CD4-positive, CD25-positive, alpha-beta regulatory T cell (primary cell): ENCODE data around the gene ATG13. TPM values are rescaled to one million over a fixed set of nuclear protein-coding genes. Genes with fewer than 3 reads are reported as not detected.

ENCODE experiments used
- ATAC-seq, 2 donors: fragments of 150-1000 bp; cut with Tn5 transposase; one replicate each; pipeline ENCODE4 v1.10.0; 2021; ENCODE audit warnings: low read depth in 2 of 2, moderate number of reproducible peaks in 2 of 2, moderate library complexity in 1 of 2
- DNase-seq, 3 donors: peaks; one replicate each; pipeline versions ENCODE4 v3.0.0 to v3.0.0-alpha.2; 2012 to 2022; ENCODE audit warnings: mixed read lengths in 1 of 3
- H3K27ac ChIP-seq: one replicate; pipeline ENCODE4 v1.7.0; 2013; ENCODE audit warnings: mild to moderate bottlenecking, low read length; ENCODE audit not compliant: insufficient read depth, poor library complexity, severe bottlenecking
- H3K27me3 ChIP-seq: one replicate; pipeline ENCODE4 v1.7.0; 2013; ENCODE audit warnings: low read length; ENCODE audit not compliant: control insufficient read depth, insufficient read depth
- H3K36me3 ChIP-seq: one replicate; pipeline ENCODE4 v1.7.0; 2013; ENCODE audit warnings: mild to moderate bottlenecking, low read length, moderate library complexity; ENCODE audit not compliant: control insufficient read depth, insufficient read depth
- H3K4me1 ChIP-seq: 2 replicates; pipeline ENCODE4 v1.7.0; 2013; ENCODE audit warnings: mild to moderate bottlenecking, low read length; ENCODE audit not compliant: insufficient read depth, control insufficient read depth, poor library complexity, severe bottlenecking
- H3K4me3 ChIP-seq: one replicate; pipeline ENCODE4 v1.7.0; 2013; ENCODE audit warnings: low read depth, mild to moderate bottlenecking, low read length, moderate library complexity
- H3K9me3 ChIP-seq, 2 experiments: 1 replicate in 1 of 2; 2 replicates in 1 of 2; pipeline ENCODE4 v1.7.0; 2013; ENCODE audit warnings: low read length in 2 of 2, mild to moderate bottlenecking in 1 of 2, moderate library complexity in 1 of 2; ENCODE audit not compliant: control insufficient read depth in 2 of 2
- H3K27ac Mint-ChIP-seq, 3 donors: one replicate each; pipeline ENCODE4 v1.8.0; 2020 to 2022; ENCODE audit warnings: mild to moderate bottlenecking in 3 of 3, mixed read lengths in 3 of 3, moderate library complexity in 2 of 3
- H3K27me3 Mint-ChIP-seq: one replicate; pipeline ENCODE4 v1.8.0; 2022; ENCODE audit warnings: mild to moderate bottlenecking, mixed read lengths
- H3K36me3 Mint-ChIP-seq: one replicate; pipeline ENCODE4 v1.8.0; 2020; ENCODE audit warnings: mixed read lengths
- H3K4me1 Mint-ChIP-seq, 4 donors: one replicate each; pipeline ENCODE4 v1.8.0; 2020 to 2022; ENCODE audit warnings: mixed read lengths in 4 of 4, mild to moderate bottlenecking in 1 of 4
- H3K4me3 Mint-ChIP-seq, 4 donors: one replicate each; pipeline ENCODE4 v1.8.0; 2020 to 2022; ENCODE audit warnings: mild to moderate bottlenecking in 4 of 4, mixed read lengths in 4 of 4, moderate library complexity in 3 of 4
- H3K9me3 Mint-ChIP-seq, 7 donors: one replicate each; pipeline ENCODE4 v1.8.0; 2020 to 2022; ENCODE audit warnings: mixed read lengths in 7 of 7, mild to moderate bottlenecking in 3 of 7, moderate library complexity in 2 of 7
- polyA plus RNA-seq, 4 donors: library from polyadenylated mRNA; unstranded; fragments of 300-500 nt; fragmentation: Illumina TruSeq; gene quantifications; one replicate each; pipeline ENCODE4 v1.2.3, GENCODE V29; 2021
- total RNA-seq: library from RNA; stranded (reverse); gene quantifications from one replicate; pipeline ENCODE4 v1.2.3, GENCODE V29; 2022

Gene ATG13
- total and polyA plus RNA-seq, 5 donors from 2014 or later, result 69.0 to 135 (median 77.1) TPM

DNA sequence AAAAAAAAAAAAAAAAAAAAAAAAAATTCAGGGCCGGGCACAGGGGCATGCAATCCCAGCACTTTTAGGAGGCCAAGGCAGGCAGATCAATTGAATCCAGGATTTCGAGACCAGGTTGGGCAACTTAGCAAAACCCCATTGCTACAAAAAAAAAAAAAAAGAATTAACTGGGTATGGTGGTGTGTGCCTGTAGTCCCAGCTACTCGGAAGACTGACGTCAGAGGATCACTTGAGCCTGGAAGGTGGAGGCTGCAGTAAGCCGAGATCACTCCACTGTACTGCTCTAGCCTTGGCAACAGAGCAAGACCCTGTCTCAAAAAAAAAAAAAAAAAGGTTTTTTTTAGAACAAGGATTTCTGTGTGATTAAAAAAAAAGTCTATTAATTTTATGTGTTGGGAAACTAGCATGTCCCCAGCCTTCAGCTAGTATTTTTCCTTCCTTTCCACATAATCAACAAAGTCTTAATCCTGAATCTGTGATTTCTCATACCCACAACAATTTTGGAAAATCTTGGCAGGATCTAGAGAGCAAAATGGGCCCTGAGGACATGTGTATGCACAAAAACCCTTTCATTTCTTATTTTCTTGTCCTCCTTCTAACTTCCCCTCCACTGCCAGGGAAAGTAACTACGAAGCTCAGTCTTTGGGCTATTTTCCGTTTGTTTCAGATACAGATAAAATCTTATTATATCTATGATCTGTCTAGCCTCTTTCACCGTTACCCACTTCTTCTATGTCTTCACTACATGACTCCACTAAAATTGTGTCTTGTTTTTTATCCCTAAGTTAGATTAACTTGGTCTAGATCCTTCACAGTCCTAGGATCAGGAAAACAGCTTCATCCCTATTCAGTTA, 17.8 kb upstream of the ATG13 start:
- Mint-ChIP-seq H3K9me3 (no peaks in the 10 kb centered on the region), H3K4me1 (peaks cover 0 to 2% (median under 1%) of the 10 kb centered on the region in 4 donors), H3K27me3 (no peaks in the 10 kb centered on the region), H3K36me3 (peaks cover 4% of the 10 kb centered on the region), H3K4me3 (peak overlapping the region in 1 of 4 donors; percentile 21), H3K27ac (no peak overlapping the region)
- ATAC-seq, result no peak
- Histone ChIP-seq H3K9me3 (no peaks in the 10 kb centered on the region), H3K4me3 (no peak overlapping the region), H3K36me3 (peaks cover 7% of the 10 kb centered on the region), H3K27ac (no peak overlapping the region), H3K4me1 (no peaks in the 10 kb centered on the region), H3K27me3 (no peaks in the 10 kb centered on the region)
- DNase-seq, result no peak

DNA sequence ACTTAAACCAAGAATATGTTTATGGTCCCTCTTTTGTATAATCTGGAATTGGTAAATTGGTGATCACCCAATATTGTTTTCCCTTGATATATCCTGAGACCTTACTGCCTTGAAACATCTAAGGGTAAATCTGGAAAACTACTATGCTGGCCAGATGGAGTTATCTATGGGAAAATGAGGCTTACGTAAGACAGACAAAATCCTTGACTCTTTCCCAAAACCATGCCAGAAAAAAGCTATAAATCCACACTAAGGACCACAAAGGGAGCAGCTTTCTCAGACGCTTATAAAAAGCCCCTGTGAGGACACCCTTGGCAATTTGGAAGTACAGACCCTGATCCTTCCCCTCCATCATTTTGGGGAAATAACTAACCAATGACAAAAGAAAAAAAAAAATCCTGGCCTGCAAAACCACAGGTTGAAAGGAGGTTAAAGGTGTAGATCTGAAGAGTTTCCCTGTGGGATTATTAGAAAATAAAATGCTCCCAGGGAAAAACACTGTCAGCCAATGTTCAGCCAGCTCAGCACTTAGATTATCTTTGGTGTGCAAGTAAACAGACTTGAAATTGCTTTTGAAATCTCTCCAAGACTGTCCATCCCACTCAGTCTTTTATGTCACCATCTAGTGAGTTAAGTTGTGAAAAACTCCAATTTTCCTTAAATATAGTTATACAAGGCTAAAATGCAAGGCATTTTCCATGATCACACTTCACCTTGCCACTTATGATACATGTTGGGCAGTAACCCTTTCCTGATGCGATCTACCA, 17.0 kb upstream of the ATG13 start:
- Histone ChIP-seq H3K36me3 (peaks cover 7% of the 10 kb centered on the region), H3K4me1 (no peaks in the 10 kb centered on the region), H3K27ac (no peak overlapping the region), H3K27me3 (no peaks in the 10 kb centered on the region), H3K9me3 (no peaks in the 10 kb centered on the region), H3K4me3 (no peak overlapping the region)
- H3K27ac Mint-ChIP-seq, result peak overlapping the region in 1 of 3 donors; percentile 38
- H3K27me3 Mint-ChIP-seq, result no peaks in the 10 kb centered on the region
- ATAC-seq (no peak), DNase-seq (no peak)
- H3K4me1 Mint-ChIP-seq, result peaks cover 0 to 6% (median 0%) of the 10 kb centered on the region in 4 donors
- H3K4me3 Mint-ChIP-seq, result peak overlapping the region in 1 of 4 donors; percentile 21
- H3K36me3 Mint-ChIP-seq, result peaks cover 4% of the 10 kb centered on the region
- H3K9me3 Mint-ChIP-seq, result no peaks in the 10 kb centered on the region

DNA sequence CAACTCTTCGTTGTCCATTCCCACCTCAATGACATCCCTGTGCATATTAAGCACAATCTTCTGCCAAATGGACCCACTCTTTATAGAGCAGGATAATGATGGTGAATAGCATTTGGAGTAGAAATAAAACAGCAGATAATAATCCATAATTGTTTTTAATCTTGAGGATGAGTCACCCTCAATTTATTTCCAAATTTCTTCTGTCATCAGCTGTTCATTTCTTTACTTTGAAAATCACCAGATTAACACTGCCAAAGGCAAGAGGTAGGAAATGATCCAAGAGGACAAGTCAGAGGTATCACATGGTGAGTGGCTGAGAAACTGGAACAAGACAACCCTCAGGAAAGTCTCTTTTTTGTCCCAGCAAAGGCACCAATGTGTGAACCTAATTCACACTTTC, 16.2 kb upstream of the ATG13 start:
- Mint-ChIP-seq H3K27ac (peak overlapping the region in 1 of 3 donors; percentile 38), H3K4me1 (peaks cover 0 to 6% (median 0%) of the 10 kb centered on the region in 4 donors), H3K36me3 (peaks cover 4% of the 10 kb centered on the region), H3K4me3 (no peak overlapping the region), H3K27me3 (no peaks in the 10 kb centered on the region), H3K9me3 (no peaks in the 10 kb centered on the region)
- ATAC-seq (no peak), DNase-seq (no peak)
- H3K36me3 ChIP-seq, result peaks cover 7% of the 10 kb centered on the region
- no peaks in the 10 kb centered on the region for H3K4me1 ChIP-seq
- no peaks in the 10 kb centered on the region for H3K27me3 ChIP-seq
- no peak overlapping the region for H3K4me3 ChIP-seq
- H3K27ac ChIP-seq, result no peak overlapping the region
- no peaks in the 10 kb centered on the region for H3K9me3 ChIP-seq

- no peaks in the 10 kb centered on the region for H3K9me3 Mint-ChIP-seq
- Histone ChIP-seq H3K36me3 (peaks cover 7% of the 10 kb centered on the region), H3K4me3 (no peak overlapping the region), H3K9me3 (no peaks in the 10 kb centered on the region), H3K27me3 (no peaks in the 10 kb centered on the region), H3K27ac (no peak overlapping the region), H3K4me1 (no peaks in the 10 kb centered on the region)
- no peaks in the 10 kb centered on the region for H3K27me3 Mint-ChIP-seq
- DNase-seq, result no peak
- no peak overlapping the region for H3K4me3 Mint-ChIP-seq
- ATAC-seq, result no peak
- peak overlapping the region in 1 of 3 donors; percentile 32 for H3K27ac Mint-ChIP-seq
- H3K36me3 Mint-ChIP-seq, result peaks cover 4% of the 10 kb centered on the region
- H3K4me1 Mint-ChIP-seq, result peaks cover 3 to 10% (median 6%) of the 10 kb centered on the region in 4 donors
These were observed 13.5 kb upstream of the ATG13 start for GRCh38 chr11:46603704-46604308.

- Histone ChIP-seq H3K9me3 (no peaks in the 10 kb centered on the region), H3K4me3 (no peak overlapping the region), H3K36me3 (peaks cover 7% of the 10 kb centered on the region), H3K27me3 (no peaks in the 10 kb centered on the region), H3K27ac (no peak overlapping the region), H3K4me1 (no peaks in the 10 kb centered on the region)
- Mint-ChIP-seq H3K36me3 (peaks cover 4% of the 10 kb centered on the region), H3K4me1 (peaks cover 3 to 10% (median 6%) of the 10 kb centered on the region in 4 donors), H3K4me3 (no peak overlapping the region), H3K27me3 (no peaks in the 10 kb centered on the region), H3K9me3 (no peaks in the 10 kb centered on the region), H3K27ac (peak overlapping the region in 2 of 3 donors; percentile 17 to 45)
- DNase-seq (no peak), ATAC-seq (no peak)
These were observed 12.6 kb upstream of the ATG13 start for GRCh38 chr11:46604796-46605195.

- H3K9me3 ChIP-seq, result no peaks in the 10 kb centered on the region
- Mint-ChIP-seq H3K27ac (no peak overlapping the region), H3K27me3 (no peaks in the 10 kb centered on the region), H3K4me3 (no peak overlapping the region), H3K4me1 (peaks cover 7 to 22% (median 13%) of the 10 kb centered on the region in 4 donors), H3K36me3 (peaks cover 4% of the 10 kb centered on the region), H3K9me3 (no peaks in the 10 kb centered on the region)
- no peak overlapping the region for H3K4me3 ChIP-seq
- ATAC-seq (no peak), DNase-seq (no peak)
- H3K27ac ChIP-seq, result no peak overlapping the region
- peaks cover 11% of the 10 kb centered on the region for H3K4me1 ChIP-seq
- peaks cover 7% of the 10 kb centered on the region for H3K36me3 ChIP-seq
- no peaks in the 10 kb centered on the region for H3K27me3 ChIP-seq
These were observed 9.8 kb upstream of the ATG13 start for GRCh38 chr11:46607516-46607915.

- H3K4me1 Mint-ChIP-seq, result peaks cover 7 to 21% (median 16%) of the 10 kb centered on the region in 4 donors
- no peaks in the 10 kb centered on the region for H3K27me3 ChIP-seq
- H3K36me3 ChIP-seq, result no peaks in the 10 kb centered on the region
- ATAC-seq (no peak), DNase-seq (no peak)
- no peaks in the 10 kb centered on the region for H3K27me3 Mint-ChIP-seq
- H3K9me3 Mint-ChIP-seq, result no peaks in the 10 kb centered on the region
- no peaks in the 10 kb centered on the region for H3K9me3 ChIP-seq
- no peak overlapping the region for H3K4me3 Mint-ChIP-seq
- H3K27ac ChIP-seq, result no peak overlapping the region
- no peak overlapping the region for H3K27ac Mint-ChIP-seq
- H3K4me1 ChIP-seq, result peaks cover 19% of the 10 kb centered on the region
- H3K36me3 Mint-ChIP-seq, result no peaks in the 10 kb centered on the region
- no peak overlapping the region for H3K4me3 ChIP-seq
These were observed 8.0 kb upstream of the ATG13 start for GRCh38 chr11:46609386-46609785.
